T-helper 2 cell treated with Interferon-gamma antibody and Interleukin-4, amounts not matched to agents 5 μg/mL and 100 μg/mL, for 36 hours (primary cell): ENCODE results near the gene KLHL9.

Experiments
- DNase-seq: peaks from one replicate; pipeline ENCODE4 v3.0.0; 2021; ENCODE audit warnings: low spot score
- H3K27ac Mint-ChIP-seq: one replicate; pipeline ENCODE4 v1.8.0; 2021; ENCODE audit warnings: mild to moderate bottlenecking, mixed read lengths
- H3K27me3 Mint-ChIP-seq: one replicate; pipeline ENCODE4 v1.8.0; 2021; ENCODE audit warnings: low read depth, mixed read lengths
- H3K36me3 Mint-ChIP-seq: one replicate; pipeline ENCODE4 v1.8.0; 2021; ENCODE audit warnings: low read depth, mixed read lengths
- H3K4me1 Mint-ChIP-seq: one replicate; pipeline ENCODE4 v1.8.0; 2021; ENCODE audit warnings: low read depth, mixed read lengths
- H3K4me3 Mint-ChIP-seq: one replicate; pipeline ENCODE4 v1.8.0; 2022; ENCODE audit warnings: mild to moderate bottlenecking, moderate library complexity, mixed read lengths
- H3K9me3 Mint-ChIP-seq: one replicate; pipeline ENCODE4 v1.8.0; 2021; ENCODE audit warnings: mixed read lengths

KLHL9 gene

DNA sequence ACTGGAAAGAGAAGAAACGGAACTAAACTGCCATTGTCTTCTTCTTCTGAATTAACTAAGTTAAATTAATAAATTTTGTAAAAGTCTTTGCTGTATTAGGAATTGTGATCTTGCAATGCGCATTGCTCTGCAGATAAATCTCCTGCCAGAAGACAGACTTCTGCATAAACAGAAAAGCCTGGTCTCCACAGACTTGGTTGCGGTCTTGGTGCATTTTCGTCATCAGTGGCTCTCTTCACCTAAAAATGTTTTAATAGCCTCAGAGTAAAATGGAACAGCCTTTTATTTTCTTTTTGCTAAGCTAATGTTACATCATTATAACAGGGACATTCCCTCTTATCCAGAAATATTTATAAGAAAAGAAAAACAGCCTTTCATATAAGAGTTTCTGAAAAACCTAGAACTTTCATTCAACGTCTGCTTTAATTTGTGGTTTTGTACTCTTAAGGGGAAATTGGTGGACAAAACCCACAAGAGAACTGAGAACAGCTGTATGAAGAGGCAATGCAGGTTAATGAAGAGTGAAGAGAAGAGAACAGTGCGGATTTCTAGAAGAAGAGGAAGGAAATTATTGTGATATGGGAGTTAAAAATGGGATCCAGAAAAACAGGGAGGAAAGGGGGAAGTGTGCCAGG, 40.2 kb downstream of the KLHL9 start:
- Mint-ChIP-seq H3K4me3 (no peak overlapping the region), H3K36me3 (no peaks in the 10 kb centered on the region), H3K27ac (no peak overlapping the region), H3K27me3 (peaks cover 29% of the 10 kb centered on the region), H3K4me1 (peaks cover 3% of the 10 kb centered on the region), H3K9me3 (no peaks in the 10 kb centered on the region)
- no peak for DNase-seq

DNA sequence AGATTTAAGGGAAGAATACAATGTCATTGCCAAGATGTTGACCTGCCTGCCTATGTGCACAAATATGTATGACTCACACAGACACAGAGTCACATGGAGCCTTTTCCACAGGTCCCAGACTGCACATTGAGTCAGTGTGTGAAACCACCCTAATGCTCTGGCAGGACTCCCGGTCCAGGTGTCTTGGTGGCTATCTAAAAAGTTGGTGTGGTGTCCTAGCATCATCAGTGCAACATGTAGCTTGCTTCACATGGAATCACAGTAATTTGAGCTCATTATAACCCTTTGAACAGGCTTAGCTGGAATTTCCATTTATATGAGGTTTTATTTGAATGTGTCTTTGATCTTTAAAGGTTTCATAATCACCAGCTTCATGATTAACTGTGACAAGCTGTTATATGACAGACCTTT, 40.8 kb downstream of the KLHL9 start:
- Mint-ChIP-seq H3K27ac (no peak overlapping the region), H3K4me3 (no peak overlapping the region)

DNA sequence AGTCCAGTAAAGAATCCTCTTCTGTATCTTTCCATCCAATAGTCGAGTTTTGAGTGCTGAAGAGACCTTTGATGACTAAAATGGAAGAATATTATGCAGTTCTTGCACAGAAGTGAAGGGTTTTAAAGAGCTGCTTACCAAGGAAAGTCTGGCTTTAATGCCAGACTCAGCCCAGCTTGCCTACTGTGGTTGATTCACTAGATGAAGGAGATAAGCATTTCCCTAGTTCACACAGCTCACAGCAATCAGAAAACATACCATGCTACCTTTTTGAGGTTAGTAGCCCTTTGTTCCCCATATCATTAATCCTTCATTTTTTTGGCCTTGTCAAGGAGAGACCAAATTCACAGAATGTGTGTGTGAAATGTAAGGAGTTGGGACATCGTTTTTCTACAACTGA, 45.4 kb downstream of the KLHL9 start:
- no peak overlapping the region for H3K4me3 Mint-ChIP-seq
- no peak for DNase-seq
- peaks cover 3% of the 10 kb centered on the region for H3K4me1 Mint-ChIP-seq
- no peaks in the 10 kb centered on the region for H3K36me3 Mint-ChIP-seq
- H3K9me3 Mint-ChIP-seq, result no peaks in the 10 kb centered on the region
- peaks cover 23% of the 10 kb centered on the region for H3K27me3 Mint-ChIP-seq
- H3K27ac Mint-ChIP-seq, result no peak overlapping the region

More for the DNA sequence above, 40.8 kb downstream of the KLHL9 start:
- Mint-ChIP-seq H3K27me3 (peaks cover 29% of the 10 kb centered on the region), H3K9me3 (no peaks in the 10 kb centered on the region), H3K4me1 (peaks cover 6% of the 10 kb centered on the region), H3K36me3 (no peaks in the 10 kb centered on the region)
- DNase-seq, result no peak

DNA sequence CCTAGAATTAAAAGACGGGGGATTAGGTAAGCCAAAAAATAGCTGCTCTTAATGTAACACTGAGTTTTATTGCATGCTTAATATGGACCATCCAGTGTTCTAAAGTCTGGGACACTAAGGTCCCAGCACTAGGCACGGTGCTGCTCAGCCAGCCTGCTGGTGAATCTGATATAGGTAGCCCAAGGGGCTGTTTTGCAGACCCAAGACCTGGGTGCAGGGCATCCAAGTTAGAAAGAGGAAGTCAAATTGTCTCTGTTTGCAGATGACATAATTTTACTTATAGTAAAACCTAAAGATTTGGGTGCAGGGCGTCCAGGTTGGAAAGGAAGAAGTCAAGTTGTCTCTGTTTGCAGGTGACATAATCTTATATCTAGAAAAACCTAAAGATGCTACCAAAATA, 47.9 kb downstream of the KLHL9 start:
- DNase-seq, result no peak
- peaks cover 18% of the 10 kb centered on the region for H3K27me3 Mint-ChIP-seq
- H3K4me1 Mint-ChIP-seq, result peaks cover 3% of the 10 kb centered on the region
- no peak overlapping the region for H3K27ac Mint-ChIP-seq
- H3K9me3 Mint-ChIP-seq, result no peaks in the 10 kb centered on the region
- no peak overlapping the region for H3K4me3 Mint-ChIP-seq
- no peaks in the 10 kb centered on the region for H3K36me3 Mint-ChIP-seq

DNA sequence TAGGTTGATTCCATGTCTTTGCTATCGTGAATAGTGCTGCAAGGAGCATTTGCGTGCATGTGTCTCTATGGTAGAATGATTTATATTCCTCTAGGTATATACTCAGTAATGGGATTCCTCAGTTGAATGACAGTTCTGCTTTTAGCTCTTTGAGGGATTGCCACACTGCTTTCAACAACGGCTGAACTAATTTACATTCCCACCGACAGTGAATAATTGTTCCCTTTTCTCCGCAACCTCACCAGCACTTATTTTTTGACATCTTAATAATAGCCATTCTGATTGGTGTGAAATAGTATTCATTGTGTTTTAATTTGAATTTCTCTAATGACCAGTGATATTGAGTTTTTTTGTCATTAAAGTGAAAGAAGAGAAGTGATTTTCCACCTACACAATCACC, 48.5 kb downstream of the KLHL9 start:
- H3K36me3 Mint-ChIP-seq, result no peaks in the 10 kb centered on the region
- H3K9me3 Mint-ChIP-seq, result no peaks in the 10 kb centered on the region
- H3K27ac Mint-ChIP-seq, result no peak overlapping the region
- no peak for DNase-seq
- no peak overlapping the region for H3K4me3 Mint-ChIP-seq
- H3K4me1 Mint-ChIP-seq, result peaks cover 3% of the 10 kb centered on the region
- peaks cover 20% of the 10 kb centered on the region for H3K27me3 Mint-ChIP-seq

DNA sequence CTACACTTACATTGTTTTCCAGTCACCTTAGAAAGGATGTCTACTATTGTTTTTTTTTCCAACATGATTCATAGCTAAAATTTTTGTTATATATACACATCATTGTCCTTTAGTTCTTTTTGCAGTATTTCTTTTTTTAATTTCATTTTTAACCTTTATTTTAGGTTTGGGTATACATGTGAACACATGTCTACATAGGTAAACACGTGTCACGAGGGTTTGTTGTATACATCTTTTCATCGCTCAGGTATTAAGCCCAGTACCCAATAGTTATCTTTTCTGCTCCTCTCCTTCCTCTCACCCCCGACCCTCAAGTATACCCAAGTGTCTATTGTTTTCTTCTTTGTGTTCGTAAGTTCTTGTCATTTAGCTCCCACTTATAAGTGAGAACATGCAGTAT, 49.1 kb downstream of the KLHL9 start:
- H3K4me3 Mint-ChIP-seq, result no peak overlapping the region
- H3K27me3 Mint-ChIP-seq, result peaks cover 23% of the 10 kb centered on the region
- DNase-seq, result no peak
- no peak overlapping the region for H3K27ac Mint-ChIP-seq
- H3K4me1 Mint-ChIP-seq, result peaks cover 3% of the 10 kb centered on the region
- no peaks in the 10 kb centered on the region for H3K36me3 Mint-ChIP-seq
- H3K9me3 Mint-ChIP-seq, result no peaks in the 10 kb centered on the region

DNA sequence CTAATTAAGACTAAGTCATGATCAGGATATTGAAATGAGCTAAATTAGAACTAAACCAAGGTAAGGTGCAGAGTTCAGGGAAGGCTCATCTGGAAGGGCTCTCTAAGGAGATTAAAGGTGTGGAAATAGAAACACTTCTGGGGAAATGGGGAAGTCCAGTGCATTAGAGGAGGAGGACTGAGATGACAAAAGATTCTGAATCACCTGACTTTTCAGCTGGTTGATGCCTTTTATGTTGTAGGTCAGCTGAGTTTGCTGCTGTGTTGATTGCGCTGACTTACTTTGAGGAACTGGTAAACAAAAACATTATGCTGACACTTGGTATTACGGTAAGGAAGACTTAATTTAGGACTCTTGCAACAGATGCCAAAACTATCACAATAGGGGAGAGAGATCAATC, 53.9 kb downstream of the KLHL9 start:
- no peak for DNase-seq
- Mint-ChIP-seq H3K27ac (no peak overlapping the region), H3K4me3 (no peak overlapping the region), H3K4me1 (no peaks in the 10 kb centered on the region), H3K36me3 (no peaks in the 10 kb centered on the region), H3K9me3 (no peaks in the 10 kb centered on the region), H3K27me3 (peaks cover 21% of the 10 kb centered on the region)
